OCI-LY3 (cell line): ENCODE measurements around the gene P4HA2.

Source experiments
- H2AFZ ChIP-seq: fragments of 200-600, 300-600 bp; shearing (Covaris generic); 2 replicates; pipeline ENCODE4 v1.6.0; 2014; ENCODE audit warnings: antibody characterized with exemption, low read depth, low read length
- H3K27ac ChIP-seq: fragments of 200-600, 300-600 bp; sonication (generic); 2 replicates; pipeline ENCODE4 v1.5.1; 2014; ENCODE audit warnings: mild to moderate bottlenecking, low read length, moderate library complexity, mixed read lengths
- H3K27me3 ChIP-seq: fragments of 200-600, 300-600 bp; sonication (generic); 2 replicates; pipeline ENCODE4 v1.6.1; 2014; ENCODE audit warnings: low read depth, low read length, mixed read lengths
- H3K36me3 ChIP-seq: fragments of 200-600, 300-600 bp; sonication (generic); replicated peaks from 2 replicates; pipeline ENCODE3; 2014; ENCODE audit warnings: low read depth, low read length, mixed read lengths
- H3K4me1 ChIP-seq: fragments of 300-600, 200-600 bp; sonication (generic); 2 replicates; pipeline ENCODE4 v1.6.1; 2014; ENCODE audit warnings: low read length, mixed read lengths
- H3K4me2 ChIP-seq: fragments of 200-600, 300-600 bp; sonication (generic); 2 replicates; pipeline ENCODE4 v1.6.1; 2014; ENCODE audit warnings: low read length, mixed read lengths
- H3K4me3 ChIP-seq: fragments of 300-600, 200-600 bp; sonication (generic); 2 replicates; pipeline ENCODE4 v1.5.1; 2014; ENCODE audit warnings: antibody characterized with exemption, mild to moderate bottlenecking, low read length, moderate library complexity
- H3K79me2 ChIP-seq: fragments of 300-600, 200-600 bp; shearing (Covaris generic); 2 replicates; pipeline ENCODE4 v1.6.1; 2014; ENCODE audit warnings: mild to moderate bottlenecking, low read length, mixed read lengths
- H3K9ac ChIP-seq: fragments of 300-600, 200-600 bp; shearing (Covaris generic); 2 replicates; pipeline ENCODE4 v1.6.0; 2014; ENCODE audit warnings: mild to moderate bottlenecking, low read length, moderate library complexity
- H3K9me3 ChIP-seq: fragments of 200-600, 300-600 bp; shearing (Covaris generic); 2 replicates; pipeline ENCODE4 v1.6.1; 2014; ENCODE audit warnings: low read length, mixed read lengths; ENCODE audit not compliant: insufficient read depth
- H4K20me1 ChIP-seq: fragments of 200-600, 300-600 bp; sonication (generic); 2 replicates; pipeline ENCODE4 v1.6.1; 2016; ENCODE audit warnings: low read length, mixed read lengths; ENCODE audit not compliant: insufficient read depth
- CTCF ChIP-seq: fragments of 200-600, 300-600 bp; sonication (generic); IDR thresholded peaks from 2 replicates; pipeline ENCODE4 v1.5.1; 2014; ENCODE audit warnings: antibody characterized with exemption, low read length, low read depth
- EZH2phosphoT487 ChIP-seq: fragments of 200-600 bp; shearing (Covaris generic); IDR thresholded peaks from 2 replicates; pipeline ENCODE4 v1.6.1; 2018; ENCODE audit warnings: antibody characterized with exemption, mixed run types, low read depth

P4HA2 gene

DNA sequence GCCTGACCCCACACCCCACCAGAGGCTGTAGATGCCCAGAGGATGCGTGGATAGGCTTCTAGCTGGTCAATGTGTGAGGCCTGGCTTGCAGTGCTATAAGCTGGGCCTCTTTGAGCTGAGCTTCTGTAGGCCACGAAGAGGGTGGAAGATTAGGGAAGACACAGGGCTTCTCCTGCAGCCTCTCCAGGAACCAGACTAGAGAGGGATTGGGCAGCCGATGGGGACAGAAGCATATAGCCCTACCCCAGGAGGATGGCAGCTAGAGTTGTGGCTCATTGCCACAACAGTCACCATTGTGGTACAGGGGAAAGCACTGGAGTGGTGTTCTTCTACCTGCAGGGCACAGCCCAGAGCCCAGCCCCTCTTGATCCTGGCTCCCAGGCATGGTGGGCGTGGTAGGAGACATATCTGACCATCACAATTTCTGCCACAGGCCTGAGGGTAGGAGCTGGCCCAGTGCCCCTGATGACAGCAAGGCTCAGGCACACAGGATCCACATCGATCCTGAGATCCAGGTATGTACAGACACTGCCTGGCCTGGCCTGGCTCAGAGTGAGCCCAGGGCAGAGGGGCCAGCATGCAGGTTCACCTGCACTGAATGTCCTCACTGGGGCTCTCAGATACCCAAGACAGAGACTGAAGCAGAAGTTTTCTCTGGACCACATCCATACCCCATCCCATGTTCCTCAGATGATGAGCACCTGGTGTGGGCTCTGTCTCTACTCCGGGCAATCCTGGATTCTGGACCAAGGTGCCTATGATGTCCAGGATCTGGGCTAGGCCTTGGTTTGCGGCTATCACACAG, 38.6 kb upstream of the P4HA2 start:
- Histone ChIP-seq H3K36me3 (no peaks in the 10 kb centered on the region), H4K20me1 (no peaks in the 10 kb centered on the region), H3K79me2 (no peaks in the 10 kb centered on the region), H3K9me3 (no peaks in the 10 kb centered on the region), H3K4me3 (no peak overlapping the region), H3K4me1 (peaks cover 21% of the 10 kb centered on the region), H2AFZ (no peak overlapping the region), H3K27ac (no peak overlapping the region), H3K4me2 (no peak overlapping the region), H3K9ac (no peak overlapping the region), H3K27me3 (no peaks in the 10 kb centered on the region)
- TF ChIP-seq CTCF (no peak), EZH2phosphoT487 (no peak)

- Histone ChIP-seq H3K4me1 (peaks cover 21% of the 10 kb centered on the region), H3K9ac (no peak overlapping the region), H3K4me2 (no peak overlapping the region), H4K20me1 (no peaks in the 10 kb centered on the region), H3K27ac (no peak overlapping the region), H3K36me3 (no peaks in the 10 kb centered on the region), H3K4me3 (no peak overlapping the region), H3K79me2 (no peaks in the 10 kb centered on the region), H3K9me3 (no peaks in the 10 kb centered on the region), H3K27me3 (no peaks in the 10 kb centered on the region), H2AFZ (no peak overlapping the region)
- TF ChIP-seq CTCF (no peak), EZH2phosphoT487 (no peak)
These were observed 37.8 kb upstream of the P4HA2 start for GRCh38 chr5:132265336-132266030.

DNA sequence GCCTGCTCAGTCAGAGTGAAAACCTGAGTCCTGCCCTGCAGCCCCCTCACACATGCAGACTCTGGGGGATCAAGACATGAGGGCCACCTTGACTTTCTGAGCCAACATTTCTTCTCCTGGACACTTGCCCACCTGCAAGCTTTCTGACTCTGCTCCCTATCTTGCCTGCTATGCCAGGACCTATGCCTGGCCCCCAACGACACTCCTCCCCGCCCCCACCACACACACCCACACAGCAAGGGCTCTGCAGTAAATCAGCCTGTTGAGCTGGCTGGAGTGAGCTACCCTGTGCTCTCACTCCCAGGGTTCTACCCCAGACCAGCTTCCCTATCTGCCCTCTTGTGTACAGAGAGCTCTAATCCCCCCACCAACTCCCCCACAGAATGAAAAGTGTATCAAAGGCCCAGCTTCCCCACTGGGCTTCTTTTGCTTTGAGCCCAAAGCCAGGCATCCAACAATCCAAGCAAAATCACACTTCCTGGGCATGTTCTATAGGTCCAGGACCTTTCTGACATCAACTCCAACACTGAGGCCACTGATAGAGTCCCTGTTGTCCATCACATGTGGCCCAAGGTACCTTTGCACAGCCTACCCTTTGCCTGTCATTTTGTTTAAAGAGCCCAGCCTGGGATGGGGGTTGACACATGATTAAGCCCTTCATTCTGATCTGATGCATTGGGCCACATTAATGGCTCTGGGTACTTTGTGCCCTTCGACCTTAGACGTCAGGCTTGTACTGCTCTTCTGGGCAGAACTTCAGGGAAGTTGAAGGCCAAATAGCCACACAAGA, 37.1 kb upstream of the P4HA2 start:
- Histone ChIP-seq H2AFZ (no peak overlapping the region), H3K79me2 (no peaks in the 10 kb centered on the region), H3K9me3 (no peaks in the 10 kb centered on the region), H4K20me1 (no peaks in the 10 kb centered on the region), H3K4me3 (no peak overlapping the region), H3K27ac (no peak overlapping the region), H3K27me3 (no peaks in the 10 kb centered on the region), H3K9ac (no peak overlapping the region), H3K36me3 (no peaks in the 10 kb centered on the region), H3K4me1 (peaks cover 21% of the 10 kb centered on the region), H3K4me2 (no peak overlapping the region)
- no peak for TF ChIP-seq EZH2phosphoT487
- no peak for TF ChIP-seq CTCF
